HEK293 (cell line): ENCODE results near the gene SPIB.

Source experiments
- CTCF ChIA-PET: fragments of 350-600 bp; formaldehyde crosslinking; extraction: SDS; loops from one replicate; lab custom pipeline; 2021; ENCODE audit warnings: antibody characterized with exemption; lab: Yijun Ruan, JAX
- POLR2A ChIA-PET: fragments of 300-600 bp; formaldehyde crosslinking; extraction: SDS; loops from one replicate; lab custom pipeline; 2020; ENCODE audit warnings: antibody characterized with exemption, inconsistent platforms; lab: Yijun Ruan, JAX
- H3K27ac ChIP-seq: fragments of 200-500 bp; sonication (Bioruptor generic); 2 replicates; pipeline ENCODE4 v1.5.1; 2014; ENCODE audit warnings: low read depth, low read length, control low read depth, inconsistent platforms; ENCODE audit errors: extremely low read depth
- H3K36me3 ChIP-seq, 2 experiments: fragments of 200-500 bp in 1 of 2; sonication (Bioruptor generic) in 1 of 2; 1 replicate in 1 of 2; 2 replicates in 1 of 2; pipeline ENCODE4 v1.5.1; 2014 to 2017; ENCODE audit warnings: inconsistent platforms in 2 of 2, low read length in 2 of 2; ENCODE audit not compliant: control insufficient read depth in 2 of 2, insufficient read depth in 1 of 2
- H3K4me1 ChIP-seq: fragments of 200-500 bp; sonication (Bioruptor generic); 2 replicates; pipeline ENCODE4 v1.5.1; 2014; ENCODE audit warnings: mild to moderate bottlenecking, low read length, inconsistent platforms; ENCODE audit not compliant: control insufficient read depth, insufficient read depth
- H3K4me3 ChIP-seq: 2 replicates; pipeline ENCODE4 v1.5.1; 2011; ENCODE audit warnings: low read depth, mild to moderate bottlenecking, control low read depth, low read length, moderate library complexity
- H3K9me3 ChIP-seq: fragments of 200-500 bp; sonication (Bioruptor generic); 2 replicates; pipeline ENCODE4 v1.5.1; 2014; ENCODE audit warnings: low read depth, low read length, inconsistent platforms; ENCODE audit not compliant: control insufficient read depth, insufficient read depth
- BCL11B ChIP-seq: fragments of 450-650 bp; formaldehyde crosslinking; IDR thresholded peaks from 2 replicates; pipeline ENCODE4 v1.5.1; 2016; ENCODE audit warnings: low read depth, missing biosample characterization, missing genetic modification characterization
- SCRT1 ChIP-seq: fragments of 450-650 bp; formaldehyde crosslinking; IDR thresholded peaks from 2 replicates; pipeline ENCODE4 v1.5.1; 2016; ENCODE audit warnings: missing biosample characterization, missing genetic modification characterization, borderline replicate concordance
- SCRT2 ChIP-seq: fragments of 450-650 bp; formaldehyde crosslinking; IDR thresholded peaks from 2 replicates; pipeline ENCODE4 v1.5.1; 2016; ENCODE audit warnings: missing biosample characterization, missing genetic modification characterization
- ZBTB17 ChIP-seq: fragments of 450-650 bp; formaldehyde crosslinking; IDR thresholded peaks from 2 replicates; pipeline ENCODE4 v1.5.1; 2016; ENCODE audit warnings: missing biosample characterization, missing genetic modification characterization
- ZNF174 ChIP-seq: fragments of 450-650 bp; formaldehyde crosslinking; IDR thresholded peaks from 2 replicates; pipeline ENCODE4 v1.5.0; 2017; ENCODE audit warnings: missing biosample characterization, mild to moderate bottlenecking, missing genetic modification characterization
- ZNF248 ChIP-seq: fragments of 450-650 bp; formaldehyde crosslinking; IDR thresholded peaks from 2 replicates; pipeline ENCODE4 v1.5.1; 2017; ENCODE audit warnings: missing biosample characterization, missing genetic modification characterization
- ZNF366 ChIP-seq: fragments of 450-650 bp; formaldehyde crosslinking; conservative IDR thresholded peaks from 2 replicates; pipeline ENCODE4 v1.5.1; 2016; ENCODE audit warnings: missing biosample characterization, missing genetic modification characterization
- ZNF394 ChIP-seq: fragments of 450-650 bp; formaldehyde crosslinking; IDR thresholded peaks from 2 replicates; pipeline ENCODE4 v1.5.1; 2016; ENCODE audit warnings: missing biosample characterization, missing genetic modification characterization, mild to moderate bottlenecking, moderate library complexity, borderline replicate concordance
- ZNF529 ChIP-seq: fragments of 450-650 bp; formaldehyde crosslinking; IDR thresholded peaks from 2 replicates; pipeline ENCODE4 v1.5.1; 2017; ENCODE audit warnings: missing genetic modification characterization, missing biosample characterization; ENCODE audit not compliant: insufficient replicate concordance
- ZNF544 ChIP-seq: fragments of 450-650 bp; formaldehyde crosslinking; IDR thresholded peaks from 2 replicates; pipeline ENCODE4 v1.5.0; 2017; ENCODE audit warnings: missing biosample characterization, missing genetic modification characterization
- ZNF555 ChIP-seq: fragments of 450-650 bp; formaldehyde crosslinking; conservative IDR thresholded peaks from 2 replicates; pipeline ENCODE4 v1.5.1; 2017; ENCODE audit warnings: missing biosample characterization, mild to moderate bottlenecking, missing genetic modification characterization, inconsistent platforms
- ZNF610 ChIP-seq: fragments of 450-650 bp; formaldehyde crosslinking; IDR thresholded peaks from 2 replicates; pipeline ENCODE4 v1.5.1; 2016; ENCODE audit warnings: missing biosample characterization, missing genetic modification characterization, borderline replicate concordance
- ZNF623 ChIP-seq: fragments of 450-650 bp; formaldehyde crosslinking; IDR thresholded peaks from 2 replicates; pipeline ENCODE4 v1.5.1; 2016; ENCODE audit warnings: missing biosample characterization, missing genetic modification characterization
- TF ChIP-seq, protein P1 (sequence below): fragments of 450-650 bp; formaldehyde crosslinking; IDR thresholded peaks from 2 replicates; pipeline ENCODE4 v1.5.0; 2017; ENCODE audit warnings: missing biosample characterization, missing genetic modification characterization, borderline replicate concordance
- TF ChIP-seq, protein P2 (sequence below): fragments of 450-650 bp; formaldehyde crosslinking; IDR thresholded peaks from 2 replicates; pipeline ENCODE4 v1.5.1; 2016; ENCODE audit warnings: missing biosample characterization, missing genetic modification characterization, borderline replicate concordance

Gene SPIB

DNA sequence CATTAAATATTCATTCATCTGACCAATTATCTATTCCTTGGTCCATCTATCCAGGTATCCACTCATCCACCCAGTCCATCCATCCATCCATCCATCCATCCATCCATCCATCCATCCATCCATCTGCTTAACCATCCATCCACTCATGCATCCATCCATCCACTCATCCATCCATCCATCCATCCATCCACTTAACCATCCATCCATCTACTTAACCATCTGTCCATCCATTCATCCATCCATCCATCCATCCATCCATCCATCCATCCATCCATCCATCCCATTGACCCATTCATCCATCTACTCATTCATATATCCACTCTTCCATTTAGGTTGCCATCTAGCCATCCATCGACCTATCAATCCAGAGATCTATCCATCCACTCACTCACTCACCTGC, 25.3 kb downstream of the SPIB start:
- TF ChIP-seq ZNF366 (tag by site-specific recombination) (peak; percentile 99), ZNF544 (peak; percentile 45; the same call in 1 of the 2 replicates), ZNF248 (peak; percentile 68; the same call in 1 of the 2 replicates), ZBTB17 (tag by site-specific recombination) (peak; percentile 99), ZNF555 (tag by site-specific recombination) (no peak)
- TF ChIP-seq, protein P1, sequence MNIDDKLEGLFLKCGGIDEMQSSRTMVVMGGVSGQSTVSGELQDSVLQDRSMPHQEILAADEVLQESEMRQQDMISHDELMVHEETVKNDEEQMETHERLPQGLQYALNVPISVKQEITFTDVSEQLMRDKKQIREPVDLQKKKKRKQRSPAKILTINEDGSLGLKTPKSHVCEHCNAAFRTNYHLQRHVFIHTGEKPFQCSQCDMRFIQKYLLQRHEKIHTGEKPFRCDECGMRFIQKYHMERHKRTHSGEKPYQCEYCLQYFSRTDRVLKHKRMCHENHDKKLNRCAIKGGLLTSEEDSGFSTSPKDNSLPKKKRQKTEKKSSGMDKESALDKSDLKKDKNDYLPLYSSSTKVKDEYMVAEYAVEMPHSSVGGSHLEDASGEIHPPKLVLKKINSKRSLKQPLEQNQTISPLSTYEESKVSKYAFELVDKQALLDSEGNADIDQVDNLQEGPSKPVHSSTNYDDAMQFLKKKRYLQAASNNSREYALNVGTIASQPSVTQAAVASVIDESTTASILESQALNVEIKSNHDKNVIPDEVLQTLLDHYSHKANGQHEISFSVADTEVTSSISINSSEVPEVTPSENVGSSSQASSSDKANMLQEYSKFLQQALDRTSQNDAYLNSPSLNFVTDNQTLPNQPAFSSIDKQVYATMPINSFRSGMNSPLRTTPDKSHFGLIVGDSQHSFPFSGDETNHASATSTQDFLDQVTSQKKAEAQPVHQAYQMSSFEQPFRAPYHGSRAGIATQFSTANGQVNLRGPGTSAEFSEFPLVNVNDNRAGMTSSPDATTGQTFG (tag by site-specific recombination): 0 out of 2 replicates have a peak, but pooled peaks have one; percentile 58
- no peak overlapping the region for H3K4me3 ChIP-seq
- H3K36me3 ChIP-seq: no peaks in the 10 kb centered on the region
- no peak overlapping the region for H3K27ac ChIP-seq
- H3K9me3 ChIP-seq: no peaks in the 10 kb centered on the region
- POLR2A ChIA-PET: no interaction called here
- no peaks in the 10 kb centered on the region for H3K4me1 ChIP-seq
- CTCF ChIA-PET: interaction anchor here (1.2 kb wide), 1 partner anchor 17 kb away, joined by 4 read pairs; no protein-coding TSS in a partner anchor

DNA sequence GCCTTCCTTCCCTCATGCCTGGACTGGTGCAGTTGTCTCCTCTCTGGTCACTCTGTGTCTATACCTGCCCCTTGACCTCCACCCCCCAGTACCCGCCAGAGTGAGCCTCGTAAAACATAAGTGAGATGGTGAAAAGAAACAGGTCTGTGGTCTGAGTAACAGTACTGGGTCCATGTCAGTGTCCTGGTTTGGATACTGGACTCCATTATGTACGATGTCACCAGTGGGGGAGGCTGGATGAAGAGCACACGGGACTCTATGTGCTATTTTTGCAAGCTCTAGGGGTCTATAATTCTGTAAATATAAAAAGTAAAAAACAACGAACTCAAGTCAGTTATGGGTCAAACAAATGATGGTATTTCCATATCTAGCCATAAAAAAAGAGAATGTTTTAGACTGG, 28.3 kb downstream of the SPIB start:
- ChIA-PET POLR2A (no interaction called here), CTCF (interaction anchor here (1.9 kb wide), 1 partner anchor 14 kb away, joined by 11 read pairs; no protein-coding TSS in a partner anchor)
- Histone ChIP-seq H3K9me3 (no peaks in the 10 kb centered on the region), H3K4me3 (no peak overlapping the region), H3K36me3 (no peaks in the 10 kb centered on the region), H3K4me1 (no peaks in the 10 kb centered on the region), H3K27ac (no peak overlapping the region)
- TF ChIP-seq, protein P2, sequence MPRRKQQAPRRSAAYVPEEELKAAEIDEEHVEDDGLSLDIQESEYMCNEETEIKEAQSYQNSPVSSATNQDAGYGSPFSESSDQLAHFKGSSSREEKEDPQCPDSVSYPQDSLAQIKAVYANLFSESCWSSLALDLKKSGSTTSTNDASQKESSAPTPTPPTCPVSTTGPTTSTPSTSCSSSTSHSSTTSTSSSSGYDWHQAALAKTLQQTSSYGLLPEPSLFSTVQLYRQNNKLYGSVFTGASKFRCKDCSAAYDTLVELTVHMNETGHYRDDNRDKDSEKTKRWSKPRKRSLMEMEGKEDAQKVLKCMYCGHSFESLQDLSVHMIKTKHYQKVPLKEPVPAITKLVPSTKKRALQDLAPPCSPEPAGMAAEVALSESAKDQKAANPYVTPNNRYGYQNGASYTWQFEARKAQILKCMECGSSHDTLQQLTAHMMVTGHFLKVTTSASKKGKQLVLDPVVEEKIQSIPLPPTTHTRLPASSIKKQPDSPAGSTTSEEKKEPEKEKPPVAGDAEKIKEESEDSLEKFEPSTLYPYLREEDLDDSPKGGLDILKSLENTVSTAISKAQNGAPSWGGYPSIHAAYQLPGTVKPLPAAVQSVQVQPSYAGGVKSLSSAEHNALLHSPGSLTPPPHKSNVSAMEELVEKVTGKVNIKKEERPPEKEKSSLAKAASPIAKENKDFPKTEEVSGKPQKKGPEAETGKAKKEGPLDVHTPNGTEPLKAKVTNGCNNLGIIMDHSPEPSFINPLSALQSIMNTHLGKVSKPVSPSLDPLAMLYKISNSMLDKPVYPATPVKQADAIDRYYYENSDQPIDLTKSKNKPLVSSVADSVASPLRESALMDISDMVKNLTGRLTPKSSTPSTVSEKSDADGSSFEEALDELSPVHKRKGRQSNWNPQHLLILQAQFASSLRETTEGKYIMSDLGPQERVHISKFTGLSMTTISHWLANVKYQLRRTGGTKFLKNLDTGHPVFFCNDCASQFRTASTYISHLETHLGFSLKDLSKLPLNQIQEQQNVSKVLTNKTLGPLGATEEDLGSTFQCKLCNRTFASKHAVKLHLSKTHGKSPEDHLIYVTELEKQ (tag by site-specific recombination): no peak
- TF ChIP-seq ZNF529: peak; percentile 97

- Histone ChIP-seq H3K9me3 (no peaks in the 10 kb centered on the region), H3K27ac (no peak overlapping the region), H3K4me1 (no peaks in the 10 kb centered on the region), H3K36me3 (no peaks in the 10 kb centered on the region), H3K4me3 (no peak overlapping the region)
- ChIA-PET POLR2A (no interaction called here), CTCF (interaction anchor here (1.0 kb wide), 1 partner anchor 14 kb away, joined by 3 read pairs; no protein-coding TSS in a partner anchor)
- TF ChIP-seq ZNF623 (tag by site-specific recombination) (peak; percentile 74), BCL11B (tag by site-specific recombination) (no peak)
Observed at GRCh38 chr19:50447750-50448149, 29.0 kb downstream of the SPIB start.

GRCh38 chr19:50449236-50449899, 30.6 kb downstream of the SPIB start:
- Histone ChIP-seq H3K9me3 (no peaks in the 10 kb centered on the region), H3K4me3 (no peak overlapping the region), H3K4me1 (no peaks in the 10 kb centered on the region), H3K27ac (no peak overlapping the region), H3K36me3 (no peaks in the 10 kb centered on the region)
- TF ChIP-seq SCRT1 (tag by site-specific recombination): peak; percentile 83; the same call in 1 of the 2 replicates
- TF ChIP-seq SCRT2 (tag by site-specific recombination): peak; percentile 93
- no peak for TF ChIP-seq ZNF174 (tag by site-specific recombination)
- TF ChIP-seq ZNF394 (tag by site-specific recombination): no peak
- peak; percentile 96 for TF ChIP-seq ZNF610 (tag by site-specific recombination)
- CTCF ChIA-PET: interaction anchor here (0.6 to 1.2 kb wide), 4 partner anchors 12 to 256 kb away, joined by 3 to 6 read pairs (median 3); no protein-coding TSS in a partner anchor
- POLR2A ChIA-PET: no interaction called here
